Neuron (in vitro differentiated cells): ENCODE data around the gene PRCC.

Experiments
- H2AFZ ChIP-seq: one replicate; pipeline ENCODE4 v1.6.1; 2013; ENCODE audit warnings: low read depth, mild to moderate bottlenecking, inconsistent platforms, low read length, moderate library complexity
- H3K27me3 ChIP-seq: one replicate; pipeline ENCODE4 v1.6.1; 2013; ENCODE audit warnings: low read length; ENCODE audit not compliant: insufficient read depth
- H3K36me3 ChIP-seq: one replicate; pipeline ENCODE4 v1.6.1; 2013; ENCODE audit warnings: low read length; ENCODE audit not compliant: insufficient read depth
- H3K4me1 ChIP-seq: one replicate; pipeline ENCODE4 v1.6.1; 2013; ENCODE audit warnings: low read length; ENCODE audit not compliant: insufficient read depth
- H3K4me3 ChIP-seq: 2 replicates; pipeline ENCODE4 v1.5.1; 2013; ENCODE audit warnings: mild to moderate bottlenecking, low read length, moderate library complexity
- H3K9me3 ChIP-seq: one replicate; pipeline ENCODE4 v1.6.1; 2013; ENCODE audit warnings: low read length

Gene PRCC

DNA sequence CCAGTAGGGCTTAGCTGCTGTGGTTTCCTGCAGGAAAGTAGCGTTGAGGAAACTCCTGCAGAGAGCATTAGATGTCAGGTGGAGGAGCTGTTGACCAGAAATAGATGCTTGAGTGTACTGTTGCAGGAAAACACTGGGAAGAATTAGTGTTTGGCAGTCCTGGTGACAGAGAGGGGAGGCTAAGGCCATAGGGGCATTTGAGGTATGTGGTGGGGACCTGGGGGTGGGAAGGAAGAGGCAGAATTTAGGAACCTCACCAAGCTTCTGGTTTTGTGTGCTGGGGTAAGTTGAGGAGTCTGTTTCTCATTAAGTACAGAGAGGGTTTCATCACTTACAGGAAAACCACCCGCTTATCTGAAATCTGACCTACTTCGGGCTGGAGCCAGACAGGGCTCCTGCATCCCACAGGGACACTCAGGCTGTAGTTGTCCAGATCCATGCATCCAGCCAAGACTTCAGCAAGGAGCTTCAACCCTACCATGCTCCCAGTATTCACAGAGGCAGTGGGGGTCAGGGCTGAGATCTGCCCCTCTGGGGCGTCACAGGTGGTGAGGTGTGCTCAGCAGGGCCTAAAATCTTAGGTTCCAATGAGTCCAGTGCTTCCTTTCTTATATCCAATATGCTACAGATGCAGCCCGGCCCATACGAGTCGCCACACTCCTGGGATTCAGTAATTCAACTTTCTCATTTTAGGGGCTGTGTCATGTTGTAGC, 34.2 kb downstream of the PRCC start:
- no peak overlapping the region for H2AFZ ChIP-seq

DNA sequence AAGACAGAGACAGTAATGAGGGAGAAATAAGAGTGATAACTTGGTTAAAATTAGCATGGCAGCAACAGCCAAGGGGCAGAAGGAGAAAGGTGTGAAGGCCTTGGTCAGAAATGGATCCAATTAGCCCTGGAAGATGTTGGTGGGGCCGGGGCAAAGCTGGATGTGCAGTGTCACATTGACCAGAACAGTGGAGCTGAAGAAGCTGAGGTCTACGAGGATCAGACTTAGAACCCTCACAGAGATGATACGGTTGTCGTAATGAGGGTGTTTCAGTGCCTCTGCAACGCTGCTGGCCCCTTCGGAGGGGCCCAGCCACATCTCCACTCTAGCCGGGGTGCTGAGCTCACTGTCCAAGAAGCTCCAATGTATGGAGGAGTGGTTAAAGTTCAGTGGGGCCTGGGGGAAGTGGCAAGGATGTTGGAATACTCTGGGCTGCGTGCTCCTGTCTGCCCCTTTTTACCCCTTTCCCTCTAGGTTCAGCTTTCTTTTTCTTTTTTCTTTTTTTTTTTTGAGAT, 35.1 kb downstream of the PRCC start:
- no peaks in the 10 kb centered on the region for H3K27me3 ChIP-seq
- H3K4me3 ChIP-seq = no peak overlapping the region
- no peaks in the 10 kb centered on the region for H3K9me3 ChIP-seq
- peaks cover 40% of the 10 kb centered on the region for H3K36me3 ChIP-seq
- no peak overlapping the region for H2AFZ ChIP-seq
- H3K4me1 ChIP-seq = no peaks in the 10 kb centered on the region

More for the DNA sequence above, 34.2 kb downstream of the PRCC start:
- no peaks in the 10 kb centered on the region for H3K9me3 ChIP-seq
- no peaks in the 10 kb centered on the region for H3K27me3 ChIP-seq
- no peaks in the 10 kb centered on the region for H3K4me1 ChIP-seq
- no peak overlapping the region for H3K4me3 ChIP-seq
- peaks cover 48% of the 10 kb centered on the region for H3K36me3 ChIP-seq

DNA sequence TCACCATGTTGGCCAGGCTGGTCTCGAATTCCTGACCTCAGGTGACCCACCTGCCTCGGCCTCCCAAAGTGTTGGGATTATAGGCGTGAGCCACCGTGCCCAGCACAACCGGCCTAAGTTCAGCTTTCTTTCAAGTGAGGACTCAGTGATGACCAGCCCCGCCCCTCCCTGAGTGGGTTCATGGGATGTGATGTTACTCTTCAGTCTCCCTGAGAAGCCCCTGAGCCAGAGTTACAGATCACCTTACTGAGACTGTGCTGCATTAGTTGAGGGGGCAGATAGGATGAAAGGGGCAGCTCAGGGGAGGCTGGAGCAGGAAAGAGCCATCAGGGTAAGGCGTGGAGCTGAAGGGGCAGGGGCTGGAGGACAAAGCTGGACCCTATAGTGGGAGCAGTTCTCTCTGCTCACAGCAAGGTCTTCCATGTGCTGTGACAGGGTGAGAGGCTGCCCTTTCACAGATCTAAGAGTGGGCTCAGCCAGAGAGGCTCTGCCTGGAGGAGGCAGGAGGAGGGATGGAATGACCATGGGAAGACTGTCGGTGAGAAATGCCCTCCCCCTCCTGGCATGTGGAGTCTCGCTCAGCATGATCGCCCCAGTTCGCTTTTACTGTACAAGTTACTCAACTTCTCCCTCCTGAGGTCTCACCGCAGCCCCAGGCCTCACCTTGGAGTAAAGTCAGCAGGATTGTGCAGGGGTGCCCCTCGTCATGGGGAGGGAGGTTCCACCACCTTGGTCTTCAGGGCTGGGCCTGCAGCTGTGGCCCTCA, 35.9 kb downstream of the PRCC start:
- no peak overlapping the region for H2AFZ ChIP-seq
- peaks cover 32% of the 10 kb centered on the region for H3K36me3 ChIP-seq
- no peaks in the 10 kb centered on the region for H3K27me3 ChIP-seq
- no peaks in the 10 kb centered on the region for H3K4me1 ChIP-seq
- no peaks in the 10 kb centered on the region for H3K9me3 ChIP-seq
- no peak overlapping the region for H3K4me3 ChIP-seq

DNA sequence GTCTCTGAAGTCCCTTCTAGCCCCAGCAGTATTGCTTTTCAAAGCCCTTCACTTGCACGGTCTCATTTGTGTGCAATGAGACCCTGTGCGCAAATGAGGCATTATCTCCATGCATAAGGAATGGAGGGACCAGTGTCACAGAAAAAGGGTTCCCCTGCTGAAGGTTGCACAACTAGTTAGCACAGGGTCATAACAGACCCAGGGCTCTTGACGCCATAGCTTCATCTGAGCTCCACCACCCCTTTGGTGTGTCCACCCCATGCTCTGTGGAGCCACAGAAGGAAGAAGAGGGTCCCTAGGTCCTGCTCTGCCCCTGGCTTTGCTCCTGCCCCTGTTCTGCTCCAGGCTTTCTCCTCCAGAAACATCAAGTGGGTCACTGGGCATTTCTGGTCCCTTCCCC, 36.7 kb downstream of the PRCC start:
- no peaks in the 10 kb centered on the region for H3K4me1 ChIP-seq

DNA sequence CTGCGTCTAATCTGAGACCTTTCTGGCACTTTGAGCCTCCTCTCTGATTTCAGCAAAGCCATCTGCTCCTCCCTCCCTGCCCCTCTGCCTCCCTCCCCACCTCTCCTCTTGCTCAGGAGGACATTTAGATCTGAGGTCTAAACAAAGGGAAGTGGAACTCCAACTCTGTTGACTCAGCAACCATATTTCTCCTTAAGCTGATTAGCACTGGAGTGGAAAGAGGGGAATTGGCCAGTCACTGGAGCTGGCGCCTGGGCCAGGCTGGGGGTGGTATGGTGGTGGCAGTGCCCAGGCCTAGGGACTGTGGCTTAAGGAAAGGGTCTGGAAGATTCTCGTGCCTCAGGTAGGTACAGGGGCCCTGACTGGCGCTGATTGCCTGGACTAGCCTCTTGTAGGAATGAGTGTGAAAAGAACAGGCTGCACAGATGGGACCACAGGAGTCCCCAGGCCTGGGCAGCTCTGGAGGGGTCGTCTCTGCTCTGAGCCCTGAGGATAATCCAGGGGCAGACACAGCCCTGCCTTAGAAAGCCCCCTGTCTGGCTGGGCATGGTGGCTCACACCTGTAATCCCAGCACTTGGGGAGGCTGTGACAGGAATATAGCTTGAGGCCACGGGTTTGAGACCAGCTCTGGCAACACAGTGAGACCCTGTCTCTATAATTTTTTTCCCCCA, 37.4 kb downstream of the PRCC start:
- H3K9me3 ChIP-seq = no peaks in the 10 kb centered on the region
- no peaks in the 10 kb centered on the region for H3K27me3 ChIP-seq
- peaks cover 19% of the 10 kb centered on the region for H3K36me3 ChIP-seq
- H3K4me3 ChIP-seq = no peak overlapping the region
- H2AFZ ChIP-seq = no peak overlapping the region
- no peaks in the 10 kb centered on the region for H3K4me1 ChIP-seq

More for the DNA sequence above, 36.7 kb downstream of the PRCC start:
- H3K27me3 ChIP-seq = no peaks in the 10 kb centered on the region
- H3K9me3 ChIP-seq = no peaks in the 10 kb centered on the region
- H3K36me3 ChIP-seq = peaks cover 26% of the 10 kb centered on the region
- H2AFZ ChIP-seq = no peak overlapping the region
- H3K4me3 ChIP-seq = no peak overlapping the region

DNA sequence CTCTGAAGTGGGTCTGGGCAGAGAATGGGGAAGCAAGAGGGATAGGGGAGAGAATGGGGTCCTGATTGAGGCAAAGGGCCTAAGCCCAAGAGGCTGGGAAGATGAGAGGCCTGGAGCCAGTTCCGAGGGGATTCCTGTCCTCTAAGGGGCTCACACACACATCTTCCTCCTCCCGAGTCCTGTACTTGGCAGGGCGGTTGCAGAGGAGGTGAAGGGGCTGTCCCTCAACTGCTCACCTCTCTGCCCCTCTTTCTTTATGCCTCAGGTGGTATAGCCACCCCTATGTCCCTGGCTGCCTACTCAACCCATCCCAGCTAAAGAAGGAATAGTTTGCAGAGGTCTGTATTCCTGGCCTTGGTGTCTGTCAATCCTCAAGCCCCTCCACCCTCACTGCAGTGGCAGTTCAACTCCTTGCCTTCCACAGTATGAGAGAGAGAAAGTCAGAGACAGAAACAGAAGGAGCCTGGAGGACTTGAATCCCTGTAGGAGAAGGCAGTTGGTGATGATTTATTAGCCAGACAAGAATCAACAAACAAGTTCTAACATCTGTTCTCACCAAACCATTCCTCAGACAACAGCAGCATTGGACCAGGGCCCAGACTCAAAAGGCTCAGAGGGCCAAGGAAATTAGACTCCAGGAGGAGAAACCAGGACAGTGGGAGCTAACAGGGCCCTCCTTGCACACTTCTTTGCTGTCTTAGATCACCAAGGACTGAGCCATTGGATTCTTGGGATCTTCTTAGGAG, 38.6 kb downstream of the PRCC start:
- H3K9me3 ChIP-seq = no peaks in the 10 kb centered on the region
- peaks cover 8% of the 10 kb centered on the region for H3K36me3 ChIP-seq
- no peak overlapping the region for H2AFZ ChIP-seq
- no peak overlapping the region for H3K4me3 ChIP-seq
- no peaks in the 10 kb centered on the region for H3K27me3 ChIP-seq
- no peaks in the 10 kb centered on the region for H3K4me1 ChIP-seq

DNA sequence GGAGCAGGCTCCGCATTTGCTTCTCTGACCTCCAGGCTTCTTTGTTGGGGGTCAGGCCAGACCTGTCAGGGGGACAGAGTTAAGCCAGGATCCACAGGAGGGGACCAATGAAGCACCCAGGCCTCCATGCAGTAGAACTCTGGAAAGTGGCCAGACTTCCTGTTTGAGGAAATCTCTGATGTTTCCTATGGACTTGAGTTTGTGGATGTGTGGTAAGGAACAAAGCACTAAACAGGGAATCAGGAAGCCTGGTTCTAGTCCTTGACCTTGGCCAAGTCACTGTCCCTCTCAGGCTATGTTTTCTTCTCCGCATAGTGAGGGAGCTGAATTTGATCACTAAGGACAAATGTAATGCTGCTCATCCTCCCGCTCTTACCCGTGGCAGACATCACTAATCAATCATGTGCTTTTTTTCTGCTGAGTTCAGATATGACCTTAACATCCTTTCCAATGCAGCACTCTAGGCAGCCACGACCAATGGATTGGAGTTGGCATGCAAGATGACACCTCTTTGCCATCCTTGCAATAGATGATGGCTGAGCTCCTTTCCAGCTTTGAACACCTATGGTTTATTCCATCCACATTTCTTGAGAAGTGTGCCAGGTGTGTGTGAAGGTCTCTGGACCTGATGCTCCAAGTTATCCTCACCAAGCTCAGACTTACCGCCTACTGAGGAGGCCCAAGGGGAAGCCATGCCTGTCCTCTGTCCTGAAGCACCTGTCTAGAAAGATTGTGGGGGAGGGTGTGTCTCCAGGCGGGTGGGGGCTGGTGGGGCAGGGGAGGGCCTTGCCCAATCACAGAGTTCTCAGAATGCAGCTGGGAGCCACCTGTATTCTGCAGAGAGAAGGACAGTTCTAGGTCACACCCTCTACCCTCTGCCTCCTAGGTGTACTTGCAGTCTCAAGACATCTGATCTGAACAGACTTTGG, 39.4 kb downstream of the PRCC start:
- Histone ChIP-seq H3K27me3 (no peaks in the 10 kb centered on the region), H2AFZ (no peak overlapping the region), H3K9me3 (no peaks in the 10 kb centered on the region), H3K4me3 (no peak overlapping the region), H3K36me3 (peaks cover 5% of the 10 kb centered on the region), H3K4me1 (no peaks in the 10 kb centered on the region)

DNA sequence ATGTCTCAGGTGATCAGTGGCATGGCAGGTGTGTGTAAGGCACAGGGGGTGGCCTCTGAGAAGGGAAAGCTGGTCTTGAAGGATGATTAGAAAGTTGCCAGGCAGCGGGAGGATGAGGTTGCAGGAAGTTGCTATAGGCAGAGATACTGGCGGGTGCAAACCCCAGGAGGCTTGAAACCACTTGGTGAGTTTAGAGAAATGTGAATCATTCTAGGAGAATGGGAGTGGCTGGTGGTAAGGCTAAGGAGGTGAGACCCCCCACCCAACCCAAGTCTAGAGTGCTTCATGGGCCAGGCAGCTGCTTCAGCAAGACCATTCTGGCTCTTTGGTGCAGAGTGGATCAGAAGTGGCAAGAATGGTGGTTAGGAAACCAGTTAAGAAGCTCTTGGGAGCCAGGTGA, 40.3 kb downstream of the PRCC start:
- Histone ChIP-seq H3K9me3 (no peaks in the 10 kb centered on the region), H3K36me3 (no peaks in the 10 kb centered on the region), H2AFZ (no peak overlapping the region), H3K27me3 (no peaks in the 10 kb centered on the region), H3K4me3 (no peak overlapping the region), H3K4me1 (no peaks in the 10 kb centered on the region)

DNA sequence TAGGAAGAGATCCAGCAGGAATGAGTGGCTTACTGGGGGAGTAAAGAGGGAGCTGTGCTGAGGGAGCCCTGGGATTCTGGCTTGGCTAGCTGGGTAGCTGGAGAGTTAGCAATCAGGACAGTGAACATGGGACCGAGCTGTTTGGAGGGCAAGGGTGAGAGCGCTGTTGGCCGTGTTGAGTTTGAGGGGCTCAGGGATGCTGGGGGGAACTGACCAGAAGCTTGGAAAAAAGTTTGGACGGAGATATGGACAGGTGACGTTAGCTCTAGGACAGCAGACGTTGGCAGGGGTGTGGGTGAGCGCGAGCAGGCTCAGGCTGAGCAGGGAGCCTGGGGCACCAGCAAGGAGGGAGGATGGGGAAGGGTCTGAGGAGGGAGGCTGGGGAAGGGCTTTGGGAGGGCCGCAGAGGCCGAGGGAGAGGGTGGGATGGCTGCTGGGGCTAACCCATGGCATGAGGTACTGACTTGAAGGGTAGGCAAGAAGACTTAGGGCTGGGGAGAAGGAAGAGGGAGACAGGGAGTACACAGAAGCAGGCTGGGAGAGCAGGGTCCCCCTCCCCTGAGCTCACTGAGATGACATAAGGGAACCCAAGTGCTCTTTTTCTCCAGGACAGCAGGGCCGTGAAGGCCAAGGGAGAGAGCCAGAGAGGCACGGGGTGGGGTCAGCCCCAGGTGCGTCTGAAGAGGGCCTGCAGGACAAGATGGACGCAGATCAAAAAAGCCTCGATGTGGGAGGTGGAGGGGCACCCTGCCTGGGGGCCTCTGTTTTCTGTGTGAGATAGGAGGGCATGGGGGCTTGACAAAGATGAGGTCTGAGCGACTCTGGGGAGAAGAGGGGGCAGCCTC, 41.1 kb downstream of the PRCC start:
- H3K27me3 ChIP-seq = peaks cover 2% of the 10 kb centered on the region
- H3K4me1 ChIP-seq = no peaks in the 10 kb centered on the region
- no peaks in the 10 kb centered on the region for H3K9me3 ChIP-seq
- H2AFZ ChIP-seq = no peak overlapping the region
- no peaks in the 10 kb centered on the region for H3K36me3 ChIP-seq
- H3K4me3 ChIP-seq = no peak overlapping the region

DNA sequence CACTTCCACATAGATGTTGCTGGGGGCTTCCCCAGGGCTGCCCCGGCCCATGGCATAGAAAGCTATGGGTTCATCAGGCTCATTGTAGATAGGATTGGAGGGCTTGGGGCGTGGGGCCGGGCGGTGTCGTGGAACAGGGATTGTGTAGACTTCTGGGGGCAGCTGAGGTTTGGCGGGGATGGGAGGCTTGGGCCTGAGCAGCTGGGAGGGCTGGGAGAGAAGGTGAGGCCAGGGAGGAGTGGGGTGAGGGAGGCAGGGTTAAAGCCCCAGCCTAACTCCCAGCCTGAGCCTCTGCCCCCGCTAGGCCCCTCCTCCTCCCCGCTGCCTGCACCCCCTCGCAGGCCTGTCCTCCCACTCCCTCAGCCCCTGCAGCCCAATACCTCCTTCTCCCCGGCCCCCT, 41.9 kb downstream of the PRCC start:
- no peaks in the 10 kb centered on the region for H3K36me3 ChIP-seq
- no peaks in the 10 kb centered on the region for H3K9me3 ChIP-seq
- no peak overlapping the region for H2AFZ ChIP-seq
- peaks cover 10% of the 10 kb centered on the region for H3K27me3 ChIP-seq
- no peak overlapping the region for H3K4me3 ChIP-seq
- peaks cover 3% of the 10 kb centered on the region for H3K4me1 ChIP-seq

DNA sequence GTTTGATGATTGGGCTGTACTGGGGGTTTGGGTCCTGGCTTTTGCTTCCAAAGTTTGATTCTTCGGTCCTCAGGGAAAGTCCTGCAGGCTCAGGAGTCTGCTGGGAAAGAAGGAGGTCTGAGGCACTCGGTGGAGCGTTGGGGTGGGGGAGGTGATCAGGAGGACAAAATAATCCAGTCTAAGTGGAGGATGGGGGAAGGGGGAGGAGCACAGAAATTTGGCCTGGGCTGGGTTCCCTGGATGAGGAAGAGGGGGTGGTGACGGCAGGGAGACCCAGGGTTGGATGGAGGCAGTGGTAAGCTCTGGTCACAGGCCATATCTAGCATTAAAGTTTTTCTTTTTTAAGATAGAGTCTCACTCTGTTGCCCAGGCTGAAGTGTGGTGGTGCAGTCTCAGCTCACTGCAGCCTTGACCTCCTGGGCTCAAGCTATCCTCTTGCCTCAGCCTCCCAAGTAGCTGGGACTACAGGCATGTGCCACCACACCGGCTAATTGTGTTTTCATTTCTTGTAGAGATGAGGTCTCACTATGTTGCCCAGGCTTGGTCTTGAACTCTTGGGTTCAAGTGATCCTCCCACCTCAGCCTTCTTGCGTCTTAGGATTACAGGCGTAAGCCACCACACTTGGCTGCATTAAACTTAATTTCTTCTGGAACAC, 42.5 kb downstream of the PRCC start:
- Histone ChIP-seq H3K4me3 (no peak overlapping the region), H2AFZ (no peak overlapping the region), H3K36me3 (no peaks in the 10 kb centered on the region), H3K4me1 (peaks cover 5% of the 10 kb centered on the region), H3K27me3 (peaks cover 16% of the 10 kb centered on the region), H3K9me3 (no peaks in the 10 kb centered on the region)
